ENCODE results near the gene ARHGEF11. TPM values are rescaled to one million over a fixed set of nuclear protein-coding genes. Genes with fewer than 3 reads are reported as not detected.

Gene ARHGEF11
- total RNA-seq, 1 experiment from 2014 or later, result 31.5 TPM

- no TSS peak for BruUV-seq (replicated peaks)
- ChIA-PET POLR2A (ENCODE audit: unreplicated experiment) (no interaction called here), CTCF (interaction anchor here (0.6 kb wide), 1 partner anchor 146 kb away, joined by 3 read pairs; no protein-coding TSS in a partner anchor)
- no peak overlapping the region for H3K27ac ChIP-seq
- no peak overlapping the region for H2AFZ ChIP-seq
- H3K79me2 ChIP-seq (ENCODE audit: low read depth), result no peaks in the 10 kb centered on the region
- no peaks in the 10 kb centered on the region for H3K9me3 ChIP-seq (ENCODE audit: insufficient read depth, low read depth)
- no peak for TF ChIP-seq CTCF (conservative IDR thresholded peaks at IDR 0.05)
- intact Hi-C loops (cut with micrococcal nuclease; ENCODE audit: unreplicated experiment), result no loop called here
- peaks cover 9% of the 10 kb centered on the region; the same call in 1 of the 2 replicates for H3F3A ChIP-seq (ENCODE audit: insufficient read depth, low read depth)
- no peak overlapping the region for H3K4me3 ChIP-seq
- no peaks in the 10 kb centered on the region for H3K27me3 ChIP-seq (ENCODE audit: insufficient read depth, low read depth)
- no peaks in the 10 kb centered on the region for H3K36me3 ChIP-seq (ENCODE audit: low read depth)
- 0 out of 2 replicates have a peak, but pooled peaks cover 5% of the 10 kb centered on the region for H3K4me1 ChIP-seq (replicated peaks; ENCODE audit: insufficient read depth)
- H4K20me1 ChIP-seq (ENCODE audit: insufficient read depth), result no peaks in the 10 kb centered on the region
- no peak for DNase-seq
- H3K9me2 ChIP-seq (ENCODE audit: insufficient read depth), result no peaks in the 10 kb centered on the region
- H3K4me2 ChIP-seq, result no peak overlapping the region
Observed at GRCh38 chr1:156914440-156914856, 131.1 kb downstream of the ARHGEF11 start.

GRCh38 chr1:156913809-156914387 lies 131.6 kb downstream of the ARHGEF11 start:
- H3K9me3 ChIP-seq (ENCODE audit: insufficient read depth, low read depth), result no peaks in the 10 kb centered on the region
- H3K27ac ChIP-seq, result no peak overlapping the region
- intact Hi-C loops (cut with micrococcal nuclease; ENCODE audit: unreplicated experiment), result no loop called here
- no peaks in the 10 kb centered on the region for H3K79me2 ChIP-seq (ENCODE audit: low read depth)
- no peaks in the 10 kb centered on the region for H4K20me1 ChIP-seq (ENCODE audit: insufficient read depth)
- TF ChIP-seq CTCF (conservative IDR thresholded peaks at IDR 0.05) (no peak), EZH2 (IDR thresholded peaks at IDR 0.05; ENCODE audit: low read depth) (no peak)
- no peak overlapping the region for H3K4me2 ChIP-seq
- no TSS peak for BruUV-seq (replicated peaks)
- no peaks in the 10 kb centered on the region for H3K4me1 ChIP-seq (replicated peaks; ENCODE audit: insufficient read depth)
- H3K27me3 ChIP-seq (ENCODE audit: insufficient read depth, low read depth), result no peaks in the 10 kb centered on the region
- peaks cover 3% of the 10 kb centered on the region; the same call in 1 of the 2 replicates for H3F3A ChIP-seq (ENCODE audit: insufficient read depth, low read depth)
- ChIA-PET POLR2A (ENCODE audit: unreplicated experiment) (no interaction called here), CTCF (interaction anchor here (0.6 kb wide), 1 partner anchor 145 kb away, joined by 3 read pairs; no protein-coding TSS in a partner anchor)
- no peak overlapping the region for H2AFZ ChIP-seq
- no peaks in the 10 kb centered on the region for H3K36me3 ChIP-seq (ENCODE audit: low read depth)
- H3K4me3 ChIP-seq, result no peak overlapping the region
- DNase-seq, result no peak
- no peaks in the 10 kb centered on the region for H3K9me2 ChIP-seq (ENCODE audit: insufficient read depth)

- no peaks in the 10 kb centered on the region for H4K20me1 ChIP-seq (ENCODE audit: insufficient read depth)
- POLR2A ChIA-PET (ENCODE audit: unreplicated experiment), result no interaction called here
- intact Hi-C loops (cut with micrococcal nuclease; ENCODE audit: unreplicated experiment), result no loop called here
Observed at GRCh38 chr1:156912861-156913808, 132.4 kb downstream of the ARHGEF11 start.

More at GRCh38 chr1:156912861-156913808, 132.4 kb downstream of the ARHGEF11 start:
- Histone ChIP-seq H3K9me2 (ENCODE audit: insufficient read depth) (no peaks in the 10 kb centered on the region), H3K79me2 (ENCODE audit: low read depth) (no peaks in the 10 kb centered on the region), H3K4me2 (no peak overlapping the region), H3K27ac (no peak overlapping the region), H3F3A (ENCODE audit: insufficient read depth, low read depth) (no peaks in the 10 kb centered on the region), H3K27me3 (ENCODE audit: insufficient read depth, low read depth) (no peaks in the 10 kb centered on the region), H3K36me3 (ENCODE audit: low read depth) (no peaks in the 10 kb centered on the region), H3K9me3 (ENCODE audit: insufficient read depth, low read depth) (no peaks in the 10 kb centered on the region), H2AFZ (no peak overlapping the region), H3K4me1 (replicated peaks; ENCODE audit: insufficient read depth) (0 out of 2 replicates have a peak, but pooled peaks cover 4% of the 10 kb centered on the region), H3K4me3 (no peak overlapping the region)
- TF ChIP-seq CTCF (conservative IDR thresholded peaks at IDR 0.05), result no peak
- TF ChIP-seq EZH2 (IDR thresholded peaks at IDR 0.05; ENCODE audit: low read depth), result no peak
- no TSS peak for BruUV-seq (replicated peaks)
- no peak for DNase-seq
- CTCF ChIA-PET, result no interaction called here
